K562 (cell line): ENCODE results near the gene CLSTN1. TPM values are rescaled to one million over a fixed set of nuclear protein-coding genes. Genes with fewer than 3 reads are reported as not detected.

Experiments
- CHD1 ChIP-seq: fragments of 200-600 bp; sonication (generic); IDR thresholded peaks from one replicate; pipeline ENCODE4 v1.6.1; 2012; ENCODE audit warnings: mild to moderate bottlenecking, moderate library complexity, low read length, inconsistent platforms
- HMG20B ChIP-seq: fragments of 250-450 bp; sonication (Bioruptor Pico); IDR thresholded peaks from 2 replicates; pipeline ENCODE4 v1.5.0; 2021; ENCODE audit warnings: mild to moderate bottlenecking
- L3MBTL2 ChIP-seq: fragments of 450-650 bp; IDR thresholded peaks from 2 replicates; pipeline ENCODE4 v1.6.1; 2016; ENCODE audit warnings: mild to moderate bottlenecking, moderate library complexity
- MAFF ChIP-seq: IDR thresholded peaks from 2 replicates; pipeline ENCODE4 v1.6.1; 2012; ENCODE audit warnings: low read length, improper control_type of control experiment
- NFYB ChIP-seq: IDR thresholded peaks from 2 replicates; pipeline ENCODE4 v1.6.1; 2011; ENCODE audit warnings: mild to moderate bottlenecking, moderate library complexity; ENCODE audit not compliant: insufficient read length; ENCODE audit errors: extremely low read depth
- POLR2AphosphoS5 ChIP-seq: IDR thresholded peaks from 2 replicates; pipeline ENCODE4 v1.6.1; 2011; ENCODE audit warnings: mild to moderate bottlenecking, low read depth, low read length, moderate library complexity; ENCODE audit not compliant: control insufficient read depth, insufficient read depth
- SMARCC2 ChIP-seq: fragments of 450-650 bp; IDR thresholded peaks from 2 replicates; pipeline ENCODE4 v1.6.1; 2017; ENCODE audit warnings: antibody characterized with exemption, moderate library complexity, mild to moderate bottlenecking, low read depth
- TEAD4 ChIP-seq, 2 experiments: sonication (generic) in 1 of 2; formaldehyde crosslinking in 1 of 2; IDR thresholded peaks; 2 replicates each; pipeline versions ENCODE4 v1.6.1 to v1.8.0; 2012 to 2022; ENCODE audit warnings: borderline replicate concordance in 1 of 2, inconsistent platforms in 1 of 2, low read length in 1 of 2, mild to moderate bottlenecking in 1 of 2, missing genetic modification reagents in 1 of 2
- U2AF1 ChIP-seq: fragments of 200-400 bp; formaldehyde crosslinking; optimal IDR thresholded peaks from 2 replicates; pipeline ENCODE3; 2017; ENCODE audit warnings: mild to moderate bottlenecking, low read depth, low read length, moderate library complexity
- ZBTB7A ChIP-seq: IDR thresholded peaks from 2 replicates; pipeline ENCODE4 v1.6.1; 2011; ENCODE audit warnings: low read depth, mild to moderate bottlenecking, low read length, moderate library complexity, borderline replicate concordance; ENCODE audit not compliant: control insufficient read depth
- ZEB2 ChIP-seq: fragments of 450-650 bp; IDR thresholded peaks from 2 replicates; pipeline ENCODE4 v1.6.1; 2016
- ZKSCAN1 ChIP-seq: fragments of 150-350 bp; IDR thresholded peaks from 2 replicates; pipeline ENCODE4 v1.6.1; 2016; ENCODE audit warnings: low read depth, low read length
- ZNF143 ChIP-seq: sonication (generic); formaldehyde crosslinking; IDR thresholded peaks from 2 replicates; pipeline ENCODE4 v1.9.0; 2022; ENCODE audit warnings: mild to moderate bottlenecking, missing genetic modification reagents
- ZNF282 ChIP-seq: sonication (generic); formaldehyde crosslinking; IDR thresholded peaks from 2 replicates; pipeline ENCODE4 v1.8.1; 2023; ENCODE audit warnings: missing genetic modification reagents
- ZNF324 ChIP-seq: fragments of 250-450 bp; sonication (Bioruptor Pico); IDR thresholded peaks from 2 replicates; pipeline ENCODE4 v1.4.0; 2020; ENCODE audit warnings: mild to moderate bottlenecking
- ZSCAN29 ChIP-seq: fragments of 450-650 bp; IDR thresholded peaks from 2 replicates; pipeline ENCODE4 v1.6.1; 2017
- polyA plus RNA-seq, 8 experiments: library from polyadenylated mRNA; depleted of rRNA in 4 of 8; stranded (reverse) in 5 of 8; unstranded in 3 of 8; fragments of >200 nt; fragmentation: Nextera tagmentation in 2 of 8; fragmentation: Illumina TruSeq in 1 of 8; extraction: Ambion mirVana in 2 of 8; extraction: Trizol in 1 of 8; gene quantifications; 2 replicates each; pipeline versions ENCODE4 v1.2.1 to v1.2.3, GENCODE V29; 2011 to 2014; ENCODE audit warnings: inconsistent platforms in 1 of 8, missing spikeins in 1 of 8
- total RNA-seq, 7 experiments: library from RNA; depleted of rRNA in 6 of 7; stranded (reverse); fragments of >200 nt in 6 of 7; fragmentation: Illumina TruSeq in 2 of 7; extraction: Trizol in 2 of 7; gene quantifications; 2 replicates each; pipeline versions ENCODE4 v1.2.1 to v1.2.3, GENCODE V29; 2011 to 2021; ENCODE audit warnings: low replicate concordance in 1 of 7
- TF ChIP-seq, protein P1 (sequence below): fragments of 250-450 bp; sonication (Bioruptor Pico); IDR thresholded peaks from 2 replicates; pipeline ENCODE4 v1.8.0; 2022; ENCODE audit warnings: inconsistent platforms
- TF ChIP-seq, protein P2 (sequence below): fragments of 250-450 bp; sonication (Bioruptor Pico); IDR thresholded peaks from 2 replicates; pipeline ENCODE4 v1.4.0; 2020; ENCODE audit warnings: mild to moderate bottlenecking, moderate library complexity
- TF ChIP-seq, protein P3 (sequence below): fragments of 450-650 bp; IDR thresholded peaks from 2 replicates; pipeline ENCODE4 v1.6.1; 2016; ENCODE audit warnings: mild to moderate bottlenecking
- TF ChIP-seq, protein P4 (sequence below): sonication (generic); IDR thresholded peaks from 2 replicates; pipeline ENCODE4 v1.6.1; 2016

Gene CLSTN1
- total and polyA plus RNA-seq, 9 of the 15 experiments (the other 6 are each of a cell fraction or from before 2014, with no cell fraction given) = 1.1 to 32.5 (median 13.3) TPM

DNA sequence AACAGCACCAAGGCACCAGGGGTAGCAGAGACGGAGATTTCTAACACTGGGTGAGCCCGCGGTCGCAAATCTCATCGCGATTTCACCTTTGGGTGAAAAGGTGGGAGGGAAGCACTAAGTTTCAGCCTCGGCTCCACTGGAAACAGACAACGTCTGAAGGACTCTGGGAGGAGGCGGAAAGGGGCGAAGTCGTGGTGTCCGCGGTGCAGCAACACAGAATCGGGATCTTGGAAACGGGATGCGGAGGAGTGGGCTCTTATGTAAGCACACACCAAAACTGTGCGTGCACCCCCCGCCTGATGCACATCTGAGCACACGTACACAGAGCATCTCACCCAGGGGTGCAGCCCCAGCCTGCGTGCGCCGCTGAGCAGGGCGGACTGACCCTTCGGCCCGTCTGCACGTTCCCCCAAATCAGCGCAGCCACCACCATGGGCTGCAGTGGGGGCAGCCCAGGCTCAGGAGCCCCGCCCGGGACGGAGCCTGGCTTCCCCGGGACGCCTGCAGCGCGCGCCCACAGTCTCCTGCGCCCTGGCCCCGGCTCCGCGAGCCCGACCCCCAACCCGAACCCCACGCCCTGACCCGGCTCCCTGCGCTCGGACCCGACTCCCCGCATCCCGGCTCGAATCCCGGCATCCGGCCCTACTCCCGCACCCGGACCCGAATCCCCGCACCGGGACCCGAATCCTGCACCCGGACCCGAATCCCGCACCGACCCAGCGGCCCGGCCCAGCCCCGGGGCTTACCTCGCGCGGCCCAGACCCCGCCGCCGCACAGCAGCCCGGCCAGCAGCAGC, 670 bp downstream of the CLSTN1 start (continued):
- TF ChIP-seq, protein P1, sequence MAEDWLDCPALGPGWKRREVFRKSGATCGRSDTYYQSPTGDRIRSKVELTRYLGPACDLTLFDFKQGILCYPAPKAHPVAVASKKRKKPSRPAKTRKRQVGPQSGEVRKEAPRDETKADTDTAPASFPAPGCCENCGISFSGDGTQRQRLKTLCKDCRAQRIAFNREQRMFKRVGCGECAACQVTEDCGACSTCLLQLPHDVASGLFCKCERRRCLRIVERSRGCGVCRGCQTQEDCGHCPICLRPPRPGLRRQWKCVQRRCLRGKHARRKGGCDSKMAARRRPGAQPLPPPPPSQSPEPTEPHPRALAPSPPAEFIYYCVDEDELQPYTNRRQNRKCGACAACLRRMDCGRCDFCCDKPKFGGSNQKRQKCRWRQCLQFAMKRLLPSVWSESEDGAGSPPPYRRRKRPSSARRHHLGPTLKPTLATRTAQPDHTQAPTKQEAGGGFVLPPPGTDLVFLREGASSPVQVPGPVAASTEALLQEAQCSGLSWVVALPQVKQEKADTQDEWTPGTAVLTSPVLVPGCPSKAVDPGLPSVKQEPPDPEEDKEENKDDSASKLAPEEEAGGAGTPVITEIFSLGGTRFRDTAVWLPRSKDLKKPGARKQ = no peak
- TF ChIP-seq ZKSCAN1 (no peak), HMG20B (CRISPR knock-in tag) (no peak), L3MBTL2 (no peak), TEAD4 (IDR thresholded peaks at IDR 0.05; ENCODE audit: low read length) (no peak), TEAD4 (CRISPR knock-in tag; IDR thresholded peaks at IDR 0.05; ENCODE audit: borderline replicate concordance) (no peak), SMARCC2 (no peak), CHD1 (peak; percentile 7), ZBTB7A (0 out of 2 replicates have a peak, but pooled peaks have one; percentile 23), ZEB2 (no peak), ZNF143 (CRISPR knock-in tag) (0 out of 2 replicates have a peak, but pooled peaks have one; percentile 12), MAFF (no peak), ZNF282 (CRISPR knock-in tag) (no peak), POLR2AphosphoS5 (no peak), U2AF1 (peak; percentile 47), ZNF324 (CRISPR knock-in tag) (no peak), ZSCAN29 (no peak), NFYB (no peak)
- TF ChIP-seq, protein P2, sequence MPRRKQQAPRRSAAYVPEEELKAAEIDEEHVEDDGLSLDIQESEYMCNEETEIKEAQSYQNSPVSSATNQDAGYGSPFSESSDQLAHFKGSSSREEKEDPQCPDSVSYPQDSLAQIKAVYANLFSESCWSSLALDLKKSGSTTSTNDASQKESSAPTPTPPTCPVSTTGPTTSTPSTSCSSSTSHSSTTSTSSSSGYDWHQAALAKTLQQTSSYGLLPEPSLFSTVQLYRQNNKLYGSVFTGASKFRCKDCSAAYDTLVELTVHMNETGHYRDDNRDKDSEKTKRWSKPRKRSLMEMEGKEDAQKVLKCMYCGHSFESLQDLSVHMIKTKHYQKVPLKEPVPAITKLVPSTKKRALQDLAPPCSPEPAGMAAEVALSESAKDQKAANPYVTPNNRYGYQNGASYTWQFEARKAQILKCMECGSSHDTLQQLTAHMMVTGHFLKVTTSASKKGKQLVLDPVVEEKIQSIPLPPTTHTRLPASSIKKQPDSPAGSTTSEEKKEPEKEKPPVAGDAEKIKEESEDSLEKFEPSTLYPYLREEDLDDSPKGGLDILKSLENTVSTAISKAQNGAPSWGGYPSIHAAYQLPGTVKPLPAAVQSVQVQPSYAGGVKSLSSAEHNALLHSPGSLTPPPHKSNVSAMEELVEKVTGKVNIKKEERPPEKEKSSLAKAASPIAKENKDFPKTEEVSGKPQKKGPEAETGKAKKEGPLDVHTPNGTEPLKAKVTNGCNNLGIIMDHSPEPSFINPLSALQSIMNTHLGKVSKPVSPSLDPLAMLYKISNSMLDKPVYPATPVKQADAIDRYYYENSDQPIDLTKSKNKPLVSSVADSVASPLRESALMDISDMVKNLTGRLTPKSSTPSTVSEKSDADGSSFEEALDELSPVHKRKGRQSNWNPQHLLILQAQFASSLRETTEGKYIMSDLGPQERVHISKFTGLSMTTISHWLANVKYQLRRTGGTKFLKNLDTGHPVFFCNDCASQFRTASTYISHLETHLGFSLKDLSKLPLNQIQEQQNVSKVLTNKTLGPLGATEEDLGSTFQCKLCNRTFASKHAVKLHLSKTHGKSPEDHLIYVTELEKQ (CRISPR knock-in tag) = no peak
- TF ChIP-seq, protein P3, sequence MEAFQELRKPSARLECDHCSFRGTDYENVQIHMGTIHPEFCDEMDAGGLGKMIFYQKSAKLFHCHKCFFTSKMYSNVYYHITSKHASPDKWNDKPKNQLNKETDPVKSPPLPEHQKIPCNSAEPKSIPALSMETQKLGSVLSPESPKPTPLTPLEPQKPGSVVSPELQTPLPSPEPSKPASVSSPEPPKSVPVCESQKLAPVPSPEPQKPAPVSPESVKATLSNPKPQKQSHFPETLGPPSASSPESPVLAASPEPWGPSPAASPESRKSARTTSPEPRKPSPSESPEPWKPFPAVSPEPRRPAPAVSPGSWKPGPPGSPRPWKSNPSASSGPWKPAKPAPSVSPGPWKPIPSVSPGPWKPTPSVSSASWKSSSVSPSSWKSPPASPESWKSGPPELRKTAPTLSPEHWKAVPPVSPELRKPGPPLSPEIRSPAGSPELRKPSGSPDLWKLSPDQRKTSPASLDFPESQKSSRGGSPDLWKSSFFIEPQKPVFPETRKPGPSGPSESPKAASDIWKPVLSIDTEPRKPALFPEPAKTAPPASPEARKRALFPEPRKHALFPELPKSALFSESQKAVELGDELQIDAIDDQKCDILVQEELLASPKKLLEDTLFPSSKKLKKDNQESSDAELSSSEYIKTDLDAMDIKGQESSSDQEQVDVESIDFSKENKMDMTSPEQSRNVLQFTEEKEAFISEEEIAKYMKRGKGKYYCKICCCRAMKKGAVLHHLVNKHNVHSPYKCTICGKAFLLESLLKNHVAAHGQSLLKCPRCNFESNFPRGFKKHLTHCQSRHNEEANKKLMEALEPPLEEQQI = no peak
- TF ChIP-seq, protein P4, sequence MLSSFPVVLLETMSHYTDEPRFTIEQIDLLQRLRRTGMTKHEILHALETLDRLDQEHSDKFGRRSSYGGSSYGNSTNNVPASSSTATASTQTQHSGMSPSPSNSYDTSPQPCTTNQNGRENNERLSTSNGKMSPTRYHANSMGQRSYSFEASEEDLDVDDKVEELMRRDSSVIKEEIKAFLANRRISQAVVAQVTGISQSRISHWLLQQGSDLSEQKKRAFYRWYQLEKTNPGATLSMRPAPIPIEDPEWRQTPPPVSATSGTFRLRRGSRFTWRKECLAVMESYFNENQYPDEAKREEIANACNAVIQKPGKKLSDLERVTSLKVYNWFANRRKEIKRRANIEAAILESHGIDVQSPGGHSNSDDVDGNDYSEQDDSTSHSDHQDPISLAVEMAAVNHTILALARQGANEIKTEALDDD = no peak
